Left cardiac atrium (tissue), 4 donors: ENCODE data around the gene SRCAP. TPM values are rescaled to one million over a fixed set of nuclear protein-coding genes. Genes with fewer than 3 reads are reported as not detected.
"Not testable (repeated sequence)": the region's sequence is repeated elsewhere in the genome, so short reads cannot be mapped to it uniquely, and the experiment has no call there.

Source experiments
- ATAC-seq, 2 donors: fragments of 200-7000 bp; cut with Tn5 transposase; one replicate each; pipeline ENCODE4 v1.9.1; 2020; ENCODE audit warnings: mild to moderate bottlenecking in 2 of 2, moderate library complexity in 2 of 2
- DNase-seq: peaks from one replicate; pipeline ENCODE4 v3.0.0-alpha.2; 2020
- intact Hi-C, 2 donors: fragments of 100-400 bp; cut with DNase I; formaldehyde crosslinking; loops; one replicate each; pipeline versions ENCODE4 v1.14.1 to v1.15.1; 2022 to 2023
- total RNA-seq, 2 donors: library from RNA; stranded (reverse); fragmentation: NEBNext Ultra II Directional; extraction: Animal tissue kit (Norgen Biotek cat#: 25700); gene quantifications; one replicate each; pipeline ENCODE4 v1.2.1, GENCODE V29; 2021
- donor health status: DM: no; HTN: yes; CAD: no.
- donor health status: DM: no; HTN: yes; CAD: no; lungs with severe emphysema.
- donor health status: DM: yes; HTN: yes; CAD: no.
- donor health status: Dilated cardiomyopathy.

SRCAP gene
- total RNA-seq, 2 donors from 2014 or later = 42.3 to 45.9 TPM

DNA sequence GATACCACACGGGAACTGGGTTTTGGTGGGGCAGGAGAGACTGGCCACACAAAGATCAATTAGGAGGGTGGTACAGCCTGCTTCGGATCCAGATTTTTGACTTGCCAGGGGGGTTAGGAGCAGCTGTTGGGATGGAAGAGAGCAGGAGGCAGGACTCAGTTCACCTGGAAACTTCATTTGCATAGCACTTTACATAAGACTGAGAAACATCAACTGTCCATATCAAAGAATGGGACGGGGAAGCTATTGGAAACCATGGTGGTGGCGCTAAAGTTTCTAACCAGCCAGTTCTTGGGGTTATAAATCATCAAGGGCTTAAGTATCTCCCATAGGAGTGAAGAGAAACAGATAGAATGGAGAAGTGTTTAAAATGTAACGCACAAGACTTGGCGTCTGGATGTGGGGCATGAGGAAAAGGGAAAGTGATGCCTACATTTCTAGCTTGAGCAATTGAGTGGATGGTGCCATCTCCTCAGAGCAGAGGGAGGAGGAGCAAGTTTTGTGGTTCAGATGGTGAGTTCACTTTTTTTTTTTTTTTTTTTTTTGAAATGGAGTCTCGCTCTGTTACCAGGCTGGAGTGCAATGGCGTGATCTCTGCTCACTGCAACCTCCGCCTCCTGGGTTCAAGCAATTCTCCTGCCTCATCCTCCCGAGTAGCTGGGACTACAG lies 6.4 kb upstream of the SRCAP start:
- ATAC-seq = no peak
- DNase-seq = no peak
- intact Hi-C loops = no loop called here

DNA sequence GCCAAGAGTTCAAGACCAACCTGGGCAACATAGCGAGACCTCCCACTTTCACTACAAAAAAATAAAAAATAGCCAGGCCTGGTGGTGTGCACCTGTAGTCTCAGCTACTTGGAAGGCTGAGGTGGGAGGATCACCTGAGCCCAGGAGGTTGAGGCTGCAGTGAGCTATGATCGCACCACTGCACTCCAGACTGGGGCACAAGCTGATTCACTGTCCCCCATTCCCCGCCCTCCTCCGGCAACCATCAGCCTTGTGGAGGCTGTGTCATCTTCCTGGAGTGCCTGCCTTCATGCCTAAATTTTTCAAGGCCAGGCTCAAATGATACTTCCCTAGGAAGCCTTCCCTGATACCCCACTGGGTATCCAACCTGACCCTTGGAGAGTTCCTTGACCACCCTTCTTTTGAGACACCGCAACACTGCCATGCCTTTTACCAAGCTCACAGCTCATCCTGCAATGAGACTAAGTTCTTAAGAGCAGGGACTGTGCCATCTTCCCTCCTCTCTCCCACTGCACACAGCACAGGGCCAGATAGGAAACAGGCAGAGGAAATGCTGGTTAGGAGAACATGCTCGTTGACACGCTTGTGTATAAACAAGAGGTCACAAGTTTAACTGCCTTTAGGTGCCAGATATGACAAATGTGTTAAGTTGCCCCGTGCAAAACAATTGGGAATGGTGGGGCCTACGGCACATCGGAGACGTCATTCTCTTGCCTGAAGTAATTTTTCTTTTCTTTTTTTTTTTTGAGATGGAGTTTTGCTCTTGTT lies 3.9 kb upstream of the SRCAP start:
- DNase-seq (no peak), ATAC-seq (no peak)
- intact Hi-C loops = no loop called here

- ATAC-seq, intact Hi-C loops, DNase-seq: not testable (repeated sequence)
These were observed 2.3 kb upstream of the SRCAP start for GRCh38 chr16:30696646-30697045.

DNA sequence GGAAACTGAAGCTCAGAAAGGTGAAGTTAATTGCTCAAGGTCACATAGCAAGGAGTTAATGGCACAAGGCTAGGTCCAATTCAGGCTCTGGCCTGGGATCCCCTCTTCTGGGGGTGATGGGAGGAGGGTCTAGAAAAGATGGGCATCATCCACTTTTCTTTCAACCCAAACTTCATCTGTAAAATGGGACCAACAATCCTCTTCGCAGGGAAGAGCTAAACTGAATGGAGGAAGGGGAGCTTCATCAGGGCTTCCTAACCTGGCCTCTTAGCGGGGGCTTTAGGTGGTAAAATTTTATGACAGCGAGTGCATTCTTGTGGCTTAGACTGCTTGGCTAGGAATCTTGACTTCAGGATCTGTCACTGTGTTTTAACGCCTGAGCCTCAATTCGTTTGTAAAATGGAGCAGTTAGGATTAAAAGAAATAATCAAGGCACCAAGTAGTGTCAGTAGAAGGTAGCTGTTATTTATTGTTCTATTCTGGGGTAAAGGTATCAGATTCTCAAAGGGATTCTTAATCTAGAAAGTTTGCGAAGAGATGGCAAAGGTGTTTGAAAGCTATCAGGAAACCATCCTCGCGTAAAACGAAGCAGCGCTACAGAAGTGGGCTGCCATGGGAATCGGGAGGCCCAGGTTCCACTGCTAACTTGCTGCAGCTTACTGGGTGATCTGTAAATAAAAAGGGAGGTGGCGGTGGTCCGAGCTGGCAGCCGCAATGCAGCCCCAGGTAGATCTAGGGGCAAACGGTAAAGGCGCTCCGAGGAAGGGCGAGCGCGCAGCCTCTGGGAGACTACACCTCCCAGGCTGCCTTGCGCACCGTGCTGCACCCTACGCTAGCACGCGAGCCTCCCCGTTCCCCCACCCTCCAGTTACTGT lies 1.5 kb upstream of the SRCAP start:
- ATAC-seq = peak; percentile 93 to 95
- no peak for DNase-seq
- intact Hi-C loops = no loop called here

DNA sequence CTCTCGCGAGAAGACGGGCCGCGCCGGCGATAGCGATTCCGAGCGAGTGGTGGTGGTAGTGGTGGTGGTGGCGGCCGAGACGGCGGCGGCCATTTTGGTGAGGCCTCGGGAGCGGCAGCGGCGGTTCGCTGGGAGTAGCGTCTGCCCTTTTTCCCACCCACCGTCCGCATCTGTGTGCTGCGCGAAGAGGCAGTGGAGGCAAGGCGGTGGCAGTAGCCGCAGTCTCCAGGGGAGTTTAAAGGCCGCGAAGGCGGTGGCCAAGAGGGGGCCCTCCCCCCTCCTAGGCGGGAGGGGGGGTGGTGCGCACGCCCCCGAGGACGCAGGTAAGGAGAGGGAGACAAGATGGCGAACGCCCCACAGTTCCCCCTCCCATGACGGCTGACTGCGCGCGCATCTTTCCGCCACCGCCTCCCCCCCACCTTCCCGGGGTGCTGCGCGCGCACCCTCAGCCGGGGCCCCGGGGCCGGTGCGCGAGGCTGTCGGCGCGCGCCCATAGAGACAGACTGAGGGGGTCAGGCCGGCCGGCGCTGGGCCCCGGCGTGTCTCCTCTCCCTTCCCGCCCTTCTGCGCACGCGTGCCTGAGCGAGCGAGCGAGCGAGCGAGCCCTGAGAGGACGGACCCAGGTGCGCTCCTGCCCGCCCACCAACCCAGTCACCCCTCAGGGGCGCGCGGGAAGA lies 694 bp upstream of the SRCAP start:
- ATAC-seq = peak; percentile 88 to 92
- intact Hi-C loops = no loop called here
- DNase-seq = peak; percentile 99

DNA sequence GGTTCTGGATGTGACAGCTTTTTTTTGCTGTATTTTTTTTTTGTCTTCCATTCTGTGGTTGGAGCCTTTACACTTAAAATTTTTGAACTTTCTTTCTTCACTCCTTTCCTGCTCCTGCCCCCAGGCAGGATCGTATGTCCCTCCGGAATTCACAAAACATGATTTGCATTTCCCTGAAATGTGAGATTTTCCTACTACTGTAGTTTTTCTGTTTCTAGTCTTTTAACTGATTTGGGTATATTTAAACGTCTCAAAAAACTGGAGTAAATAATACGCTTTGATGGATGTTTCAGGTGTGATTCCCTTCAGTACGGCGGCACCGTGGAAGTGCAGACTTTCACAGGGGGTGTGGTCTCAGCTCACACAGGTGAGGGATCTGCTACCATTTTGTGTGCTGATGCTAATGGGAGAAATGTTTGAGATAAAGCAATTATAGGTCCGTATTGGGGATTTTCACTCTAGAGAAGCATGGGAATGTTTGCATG lies 686 bp downstream of the SRCAP start:
- ATAC-seq = no peak
- intact Hi-C loops = no loop called here
- no peak for DNase-seq

- intact Hi-C loops = no loop called here
- ATAC-seq (peak in 1 of 2 donors; percentile 7), DNase-seq (peak; percentile 51)
These were observed 1.5 kb downstream of the SRCAP start for GRCh38 chr16:30700491-30700890.

- no peak for DNase-seq
- intact Hi-C loops = no loop called here
- no peak for ATAC-seq
These were observed 2.0 kb downstream of the SRCAP start for GRCh38 chr16:30700971-30701370.

GRCh38 chr16:30703071-30703470 lies 4.1 kb downstream of the SRCAP start:
- intact Hi-C loops, DNase-seq, ATAC-seq: not testable (repeated sequence)

DNA sequence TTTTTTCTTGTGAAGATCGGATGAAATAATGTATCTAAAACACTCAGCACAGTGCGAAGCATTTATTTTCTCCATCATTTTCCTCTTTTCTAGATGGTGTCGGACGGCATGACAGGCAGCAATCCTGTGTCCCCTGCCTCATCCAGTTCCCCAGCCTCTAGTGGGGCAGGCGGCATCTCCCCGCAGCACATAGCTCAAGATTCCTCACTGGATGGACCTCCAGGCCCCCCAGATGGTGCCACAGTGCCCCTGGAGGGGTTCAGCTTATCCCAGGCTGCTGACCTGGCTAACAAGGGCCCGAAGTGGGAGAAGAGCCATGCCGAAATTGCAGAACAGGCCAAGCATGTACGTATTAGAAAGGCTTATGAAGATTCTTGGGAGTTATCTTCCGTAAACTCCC lies 5.0 kb downstream of the SRCAP start:
- intact Hi-C loops = no loop called here
- DNase-seq = no peak
- ATAC-seq = no peak

- intact Hi-C loops = no loop called here
- DNase-seq (no peak), ATAC-seq (no peak)
These were observed 7.1 kb downstream of the SRCAP start for GRCh38 chr16:30706046-30706445.

DNA sequence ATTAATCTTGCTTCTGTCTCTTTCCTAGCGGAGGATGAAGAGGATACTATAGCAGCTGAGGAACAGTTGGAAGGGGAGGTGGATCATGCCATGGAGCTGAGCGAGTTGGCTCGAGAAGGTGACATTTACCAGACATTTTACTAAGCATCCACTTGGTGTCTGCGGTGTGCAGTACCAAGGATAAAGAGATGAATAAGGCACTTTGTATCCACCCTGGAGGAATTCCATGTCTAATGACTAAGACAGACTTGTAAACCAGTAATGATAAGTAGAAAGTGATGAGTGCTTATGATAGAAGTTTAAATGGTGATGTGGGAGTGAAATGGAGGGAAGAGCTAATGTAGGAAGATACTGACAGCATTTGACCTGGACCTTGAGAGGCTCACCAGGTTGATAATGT lies 12.0 kb downstream of the SRCAP start:
- ATAC-seq = no peak
- intact Hi-C loops = no loop called here
- DNase-seq = no peak

GRCh38 chr16:30711712-30712111 lies 12.7 kb downstream of the SRCAP start:
- intact Hi-C loops = no loop called here
- ATAC-seq (no peak), DNase-seq (no peak)

DNA sequence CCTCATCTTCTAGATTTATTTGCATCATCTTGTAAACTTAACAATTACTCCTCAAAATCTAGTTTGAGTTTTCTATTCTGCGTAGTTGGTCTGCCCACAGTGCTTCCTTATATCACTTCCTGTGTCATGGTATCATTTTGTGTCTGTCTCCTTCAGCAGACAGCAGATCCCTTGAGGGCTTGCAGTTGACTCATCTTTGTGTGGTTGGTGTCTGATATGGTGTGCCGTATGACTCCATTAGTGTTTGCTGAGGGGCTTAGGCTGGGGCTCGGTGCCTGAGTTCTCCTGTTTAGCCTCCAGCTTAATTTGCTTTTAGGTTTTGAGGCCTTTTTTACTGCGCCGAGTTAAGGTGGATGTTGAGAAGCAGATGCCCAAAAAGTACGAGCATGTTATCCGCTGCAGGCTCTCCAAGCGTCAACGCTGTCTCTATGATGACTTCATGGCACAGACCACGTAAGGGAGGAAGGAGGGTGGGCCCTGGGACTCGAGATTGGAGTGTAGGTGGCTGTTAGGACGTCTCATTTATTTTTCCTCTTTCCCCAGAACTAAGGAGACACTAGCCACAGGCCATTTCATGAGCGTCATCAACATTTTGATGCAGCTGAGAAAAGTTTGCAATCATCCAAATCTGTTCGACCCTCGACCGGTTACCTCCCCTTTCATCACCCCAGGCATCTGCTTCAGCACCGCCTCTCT lies 16.9 kb downstream of the SRCAP start:
- intact Hi-C loops = no loop called here
- peak in 1 of 2 donors; percentile 45 for ATAC-seq
- DNase-seq = no peak

GRCh38 chr16:30720086-30720485 lies 21.1 kb downstream of the SRCAP start:
- DNase-seq (no peak), ATAC-seq (no peak)
- intact Hi-C loops = no loop called here

DNA sequence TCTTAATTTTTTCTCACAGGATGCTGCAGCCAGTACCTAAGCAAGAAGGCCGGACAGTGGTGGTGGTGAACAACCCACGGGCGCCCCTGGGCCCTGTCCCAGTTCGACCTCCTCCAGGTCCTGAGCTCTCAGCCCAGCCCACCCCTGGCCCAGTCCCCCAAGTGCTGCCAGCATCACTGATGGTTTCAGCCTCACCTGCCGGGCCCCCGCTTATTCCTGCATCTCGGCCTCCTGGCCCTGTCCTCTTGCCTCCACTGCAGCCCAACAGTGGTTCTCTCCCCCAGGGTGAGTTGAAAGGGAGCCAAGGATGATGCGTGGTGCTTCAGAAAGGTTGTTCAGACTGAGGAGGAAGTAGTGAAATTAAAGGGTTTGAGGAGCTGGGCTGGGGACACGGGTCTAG lies 21.7 kb downstream of the SRCAP start:
- intact Hi-C loops = no loop called here
- ATAC-seq (no peak), DNase-seq (no peak)

- no peak for DNase-seq
- intact Hi-C loops = no loop called here
- ATAC-seq = no peak
These were observed 22.2 kb downstream of the SRCAP start for GRCh38 chr16:30721167-30721566.

GRCh38 chr16:30721606-30722005 lies 22.6 kb downstream of the SRCAP start:
- intact Hi-C loops = no loop called here
- DNase-seq = no peak
- ATAC-seq = no peak

GRCh38 chr16:30722443-30722842 lies 23.5 kb downstream of the SRCAP start:
- no peak for ATAC-seq
- no peak for DNase-seq
- intact Hi-C loops = no loop called here
